ENCODE data around the gene DERA. TPM values are rescaled to one million over a fixed set of nuclear protein-coding genes. Genes with fewer than 3 reads are reported as not detected.

DERA gene
- total and polyA plus RNA-seq, 9 of the 15 experiments (the other 6 are each of a cell fraction or from before 2014, with no cell fraction given): 5.5 to 15.5 (median 7.8) TPM

GRCh38 chr12:16086942-16087341 lies 175.8 kb downstream of the DERA start (continued):
- TF ChIP-seq RERE (CRISPR knock-in tag; IDR thresholded peaks at IDR 0.05; ENCODE audit: borderline replicate concordance): no peak
- no peak for TF ChIP-seq SNIP1 (IDR thresholded peaks at IDR 0.05; ENCODE audit: low read depth)
- TF ChIP-seq GTF2A2 (tag; IDR thresholded peaks at IDR 0.05): no peak
- no peak for TF ChIP-seq JUND (IDR thresholded peaks at IDR 0.05; ENCODE audit: borderline replicate concordance, low read depth, low read length)
- TF ChIP-seq JUND (tag; IDR thresholded peaks at IDR 0.05; ENCODE audit: borderline replicate concordance, low read depth, low read length): no peak
- TF ChIP-seq RAD51 (IDR thresholded peaks at IDR 0.05; ENCODE audit: borderline replicate concordance, low read depth): no peak
- TF ChIP-seq RNF2 (IDR thresholded peaks at IDR 0.05): no peak
- no peak for TF ChIP-seq AFF4 (CRISPR knock-in tag; IDR thresholded peaks at IDR 0.05)
- TF ChIP-seq CBX3 (IDR thresholded peaks at IDR 0.05; ENCODE audit: borderline replicate concordance in 1 of 2, low read length in 2 of 2): no peak
- TF ChIP-seq CREBBP (IDR thresholded peaks at IDR 0.05; ENCODE audit: low read depth, low read length): no peak
- no peak for TF ChIP-seq HDGF (IDR thresholded peaks at IDR 0.05)

Other genes starting within 250 kb of the DERA start
- gene EPS8, start 121.9 kb upstream of the DERA start, total RNA-seq (2014; rRNA removed): 0.12 and 1.9 TPM in 2 replicates
- gene EPS8, start 121.9 kb upstream of the DERA start, total RNA-seq (2014; rRNA removed; fragmentation: Illumina TruSeq; extraction: Trizol): 0.11 and 0.16 TPM in 2 replicates
- 0.15 and 0.33 TPM in 2 replicates for gene EPS8, start 121.9 kb upstream of the DERA start, total RNA-seq (2015; rRNA removed; fragmentation: Illumina TruSeq; extraction: Trizol)
- gene EPS8, start 121.9 kb upstream of the DERA start, total RNA-seq (2021): 0.22 and 0.44 TPM in 2 replicates
- 0.04 and 0.46 TPM in 2 replicates for gene EPS8, start 121.9 kb upstream of the DERA start, polyA plus RNA-seq (2011; rRNA removed)
- gene EPS8, start 121.9 kb upstream of the DERA start, polyA plus RNA-seq (2014; fragmentation: Illumina TruSeq; extraction: Trizol): 0.10 and 0.12 TPM in 2 replicates
- under 1 TPM; 0.13 to 0.17 TPM for gene EPS8, start 121.9 kb upstream of the DERA start, polyA plus RNA-seq (2014; fragmentation: Nextera tagmentation; extraction: Ambion mirVana)
- gene EPS8, start 121.9 kb upstream of the DERA start, polyA plus RNA-seq (2014; rRNA removed): 0.62 and 0.80 TPM in 2 replicates
- gene STRAP, start 28.9 kb upstream of the DERA start, total RNA-seq (2014; rRNA removed): 53.4 and 58.5 TPM in 2 replicates
- 91.0 and 101 TPM in 2 replicates for gene STRAP, start 28.9 kb upstream of the DERA start, total RNA-seq (2014; rRNA removed; fragmentation: Illumina TruSeq; extraction: Trizol)
- 67.0 and 74.7 TPM in 2 replicates for gene STRAP, start 28.9 kb upstream of the DERA start, total RNA-seq (2015; rRNA removed; fragmentation: Illumina TruSeq; extraction: Trizol)
- gene STRAP, start 28.9 kb upstream of the DERA start, total RNA-seq (2021): 116 and 119 TPM in 2 replicates
- 83.0 and 134 TPM in 2 replicates for gene STRAP, start 28.9 kb upstream of the DERA start, polyA plus RNA-seq (2011; rRNA removed)
- gene STRAP, start 28.9 kb upstream of the DERA start, polyA plus RNA-seq (2014; fragmentation: Illumina TruSeq; extraction: Trizol): 89.5 and 98.1 TPM in 2 replicates
- 100 to 1,000 TPM in 1 of 2 experiments, 10 to 100 TPM in 1; 85.7 to 131 TPM for gene STRAP, start 28.9 kb upstream of the DERA start, polyA plus RNA-seq (2014; fragmentation: Nextera tagmentation; extraction: Ambion mirVana)
- gene STRAP, start 28.9 kb upstream of the DERA start, polyA plus RNA-seq (2014; rRNA removed): 86.6 and 99.9 TPM in 2 replicates

All from K562 (cell line).